Fibroblast of mammary gland (primary cell): ENCODE results near the gene MICAL2.
A peak's percentile ranks its signal among the peaks of the same experiment; 100 is the strongest.

ENCODE experiments used
- DNase-seq: peaks from one replicate; pipeline ENCODE4 v3.0.0-alpha.2; 2010; ENCODE audit warnings: low read depth
- H3K4me3 ChIP-seq: 2 replicates; pipeline ENCODE4 v1.5.1; 2011; ENCODE audit warnings: low read depth, mild to moderate bottlenecking, low read length, moderate library complexity; ENCODE audit not compliant: control insufficient read depth
- CTCF ChIP-seq: conservative IDR thresholded peaks from 2 replicates; pipeline ENCODE4 v1.5.1; 2011; ENCODE audit warnings: low read depth, low read length, inconsistent platforms; ENCODE audit not compliant: control insufficient read depth, insufficient read depth

Gene MICAL2

GRCh38 chr11:12209096-12209495 is 98.7 kb downstream of the MICAL2 start:
- DNase-seq: no peak
- no peak overlapping the region for H3K4me3 ChIP-seq
- no peak for TF ChIP-seq CTCF

- no peak for DNase-seq
- no peak overlapping the region for H3K4me3 ChIP-seq
- TF ChIP-seq CTCF: no peak
Measured at GRCh38 chr11:12210200-12210599, 99.8 kb downstream of the MICAL2 start.

GRCh38 chr11:12211331-12212065 is 101.1 kb downstream of the MICAL2 start:
- H3K4me3 ChIP-seq: no peak overlapping the region
- no peak for TF ChIP-seq CTCF
- DNase-seq: no peak

GRCh38 chr11:12212174-12212820 is 101.9 kb downstream of the MICAL2 start:
- DNase-seq: peak; percentile 46
- no peak for TF ChIP-seq CTCF
- no peak overlapping the region for H3K4me3 ChIP-seq

- no peak overlapping the region for H3K4me3 ChIP-seq
- DNase-seq: peak; percentile 67
- TF ChIP-seq CTCF: no peak
Measured at GRCh38 chr11:12212821-12213185, 102.4 kb downstream of the MICAL2 start.

GRCh38 chr11:12213883-12214282 is 103.5 kb downstream of the MICAL2 start:
- TF ChIP-seq CTCF: no peak
- H3K4me3 ChIP-seq: no peak overlapping the region
- peak; percentile 89 for DNase-seq
